HG02571 (cell line): Measurements from ENCODE around the gene COX5A.

Experiments used
- ATAC-seq: cut with Tn5 transposase; IDR thresholded peaks from one replicate; pipeline ENCODE4 v1.9.1; 2021; ENCODE audit warnings: mild to moderate bottlenecking, moderate library complexity; ENCODE audit not compliant: unreplicated experiment

Gene COX5A

GRCh38 chr15:74937590-74938371, at the start of gene COX5A:
TSS of gene COX5A (minus strand) at chr15:74938073. CDS start at chr15:74938014, 59 bp downstream.
- peak; percentile 79 for ATAC-seq

DNA sequence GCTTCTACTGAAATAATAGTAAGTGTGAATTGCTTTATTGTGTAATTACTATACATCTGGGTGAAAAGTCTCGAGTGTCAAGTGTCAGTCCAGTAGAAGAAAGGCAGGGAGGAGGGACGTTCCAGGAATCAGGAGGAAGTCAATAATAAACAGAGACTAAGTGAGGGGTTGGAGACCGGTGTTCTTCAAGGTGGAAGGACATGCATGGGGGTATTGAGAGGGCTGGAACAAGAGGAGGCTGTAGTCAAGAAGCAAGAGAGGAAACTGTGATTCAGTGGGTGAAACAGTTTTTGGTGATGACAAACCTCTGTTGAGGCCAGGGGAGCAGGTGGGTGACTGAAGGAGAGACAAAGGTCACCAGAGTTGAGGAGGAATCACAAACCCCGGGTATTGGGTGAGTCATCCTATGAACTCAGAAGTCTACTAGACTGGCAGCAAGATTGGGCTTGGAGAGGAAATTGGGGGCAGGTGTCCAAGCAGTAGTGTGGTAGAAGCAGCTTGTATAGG, 45.9 kb upstream of the COX5A start:
- no peak for ATAC-seq

- ATAC-seq: no peak
These were observed 44.3 kb upstream of the COX5A start for GRCh38 chr15:74982183-74982582.

GRCh38 chr15:74978503-74978902, 40.6 kb upstream of the COX5A start:
- no peak for ATAC-seq

GRCh38 chr15:74978077-74978476, 40.2 kb upstream of the COX5A start:
- no peak for ATAC-seq

DNA sequence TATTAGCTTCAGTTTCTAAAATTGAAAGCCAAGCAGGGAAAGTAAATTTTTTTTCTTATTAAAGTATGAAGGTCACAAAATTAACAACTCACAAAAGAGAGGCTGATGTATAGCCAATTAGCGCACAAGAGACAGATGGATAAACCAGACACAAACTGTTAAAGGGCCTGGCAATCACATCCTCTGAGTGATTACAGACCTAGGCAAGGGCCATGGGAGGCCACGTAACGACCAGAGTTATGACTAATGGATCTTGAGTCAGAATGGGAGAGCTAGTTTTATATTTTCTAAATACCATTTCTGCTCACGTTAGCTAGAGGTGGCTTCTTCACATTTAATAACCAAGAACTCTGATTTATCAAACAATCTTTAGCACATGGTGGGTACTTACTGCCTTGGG, 39.7 kb upstream of the COX5A start:
- ATAC-seq: no peak

GRCh38 chr15:74976159-74976558, 38.3 kb upstream of the COX5A start:
- no peak for ATAC-seq

- ATAC-seq: no peak
These were observed 29.8 kb upstream of the COX5A start for GRCh38 chr15:74967670-74968069.

GRCh38 chr15:74964794-74965193, 26.9 kb upstream of the COX5A start:
- no peak for ATAC-seq

DNA sequence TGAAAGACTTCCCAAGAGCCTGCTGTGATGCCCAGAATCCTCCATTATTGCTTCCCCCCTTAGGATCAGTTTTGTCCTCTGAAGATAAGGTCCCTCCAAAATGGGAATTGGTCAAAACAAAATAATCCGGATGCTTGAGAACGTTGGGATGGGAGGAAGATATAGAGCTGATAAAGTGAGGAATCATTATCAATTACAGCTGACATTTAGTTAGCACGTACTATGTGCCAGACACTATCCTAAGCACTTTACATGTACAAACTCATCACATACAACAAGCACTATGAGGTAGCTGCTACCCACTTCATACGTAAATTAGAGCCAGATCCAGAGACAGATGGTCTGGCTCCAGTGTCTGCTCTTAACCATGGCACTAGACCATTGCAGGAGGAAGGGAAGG, 25.3 kb upstream of the COX5A start:
- ATAC-seq: no peak

- no peak for ATAC-seq
These were observed 24.8 kb upstream of the COX5A start for GRCh38 chr15:74962671-74963070.

- ATAC-seq: no peak
These were observed 24.3 kb upstream of the COX5A start for GRCh38 chr15:74962219-74962618.

DNA sequence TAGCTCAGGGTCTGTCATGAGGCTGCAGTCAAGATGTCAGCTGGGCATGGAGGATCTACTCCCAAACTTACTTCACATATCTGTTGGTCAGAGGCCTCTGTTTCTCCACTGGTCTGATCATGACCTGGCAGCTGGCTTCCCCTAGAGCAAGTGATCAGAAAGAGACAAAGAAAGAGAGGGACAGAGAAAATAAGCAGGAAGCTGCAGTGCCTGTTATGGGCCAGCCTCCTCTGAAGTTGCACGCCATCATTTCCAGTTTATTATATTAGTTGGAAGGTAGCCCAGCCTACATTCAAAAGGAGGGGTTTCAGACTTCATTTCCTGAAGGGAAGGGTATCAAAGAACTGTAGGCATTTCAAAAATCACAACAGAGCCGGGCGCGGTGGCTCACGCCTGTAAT, 23.7 kb upstream of the COX5A start:
- no peak for ATAC-seq

- no peak for ATAC-seq
These were observed 23.2 kb upstream of the COX5A start for GRCh38 chr15:74960995-74961588.

- ATAC-seq: no peak
These were observed 22.4 kb upstream of the COX5A start for GRCh38 chr15:74960286-74960685.

GRCh38 chr15:74959586-74959939, 21.7 kb upstream of the COX5A start:
- no peak for ATAC-seq

- no peak for ATAC-seq
These were observed 21.2 kb upstream of the COX5A start for GRCh38 chr15:74958908-74959585.

DNA sequence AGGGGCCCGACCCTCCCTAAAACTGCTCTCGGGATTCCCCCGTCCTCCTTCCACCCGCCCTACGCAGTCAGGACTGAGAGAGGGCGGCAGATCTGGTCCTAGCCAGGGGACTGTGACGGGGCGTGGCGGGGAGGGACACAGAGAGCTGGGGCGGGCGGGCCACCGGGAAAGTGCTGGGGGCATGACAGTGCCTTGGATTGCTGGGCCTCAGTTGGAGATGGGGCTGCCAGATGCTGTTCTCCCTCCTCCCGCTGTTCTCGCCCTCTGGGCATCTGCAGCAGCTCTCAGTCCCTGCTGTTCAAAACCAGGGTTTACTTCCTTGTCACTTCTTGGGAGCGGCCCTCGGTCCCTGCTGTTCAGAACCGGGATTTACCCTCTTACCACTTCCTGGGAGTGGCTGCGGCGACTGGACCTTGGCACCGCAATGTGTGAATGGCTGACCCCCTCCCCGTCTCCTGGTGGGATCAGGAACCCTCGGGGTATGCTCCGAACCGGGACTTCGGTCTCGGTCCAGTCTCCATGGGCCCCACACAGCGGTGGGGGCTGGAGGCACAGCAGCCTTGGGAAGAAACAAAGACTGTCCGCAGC, 20.5 kb upstream of the COX5A start:
- no peak for ATAC-seq

DNA sequence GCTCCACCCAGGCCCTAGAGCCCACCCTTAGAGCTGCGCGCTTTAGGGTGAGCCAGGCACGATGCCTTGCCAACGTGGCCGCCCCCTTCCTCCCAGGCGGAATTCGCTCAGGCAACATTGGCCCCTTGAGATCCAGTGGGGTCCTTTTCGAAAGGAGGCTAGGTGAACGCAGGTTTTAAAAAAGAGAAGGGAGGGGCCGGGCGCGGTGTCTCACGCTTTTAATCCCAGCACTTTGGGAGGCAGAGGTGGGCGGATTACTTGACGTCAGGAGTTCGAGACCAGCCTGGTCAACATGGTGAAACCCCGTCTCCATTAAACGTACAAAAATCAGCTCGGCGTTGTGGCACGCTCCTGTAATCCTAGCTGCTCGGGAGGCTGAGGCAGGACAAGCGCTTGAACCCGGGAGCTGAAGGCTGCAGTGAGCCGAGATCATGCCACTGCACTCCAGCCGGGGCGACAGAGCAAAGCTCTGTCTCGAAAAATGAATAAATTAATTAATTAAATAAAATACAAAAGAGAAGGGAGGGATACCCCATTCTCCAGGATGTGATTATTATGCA, 19.7 kb upstream of the COX5A start:
- no peak for ATAC-seq

- ATAC-seq: peak; percentile 75
These were observed 19.0 kb upstream of the COX5A start, which contains the start of gene RPP25 for GRCh38 chr15:74956648-74957475. TSS of gene RPP25 (minus strand) at chr15:74956772. CDS start at chr15:74956583, 189 bp downstream.
